ENCODE data around the gene SEMA3G.

SEMA3G gene

DNA sequence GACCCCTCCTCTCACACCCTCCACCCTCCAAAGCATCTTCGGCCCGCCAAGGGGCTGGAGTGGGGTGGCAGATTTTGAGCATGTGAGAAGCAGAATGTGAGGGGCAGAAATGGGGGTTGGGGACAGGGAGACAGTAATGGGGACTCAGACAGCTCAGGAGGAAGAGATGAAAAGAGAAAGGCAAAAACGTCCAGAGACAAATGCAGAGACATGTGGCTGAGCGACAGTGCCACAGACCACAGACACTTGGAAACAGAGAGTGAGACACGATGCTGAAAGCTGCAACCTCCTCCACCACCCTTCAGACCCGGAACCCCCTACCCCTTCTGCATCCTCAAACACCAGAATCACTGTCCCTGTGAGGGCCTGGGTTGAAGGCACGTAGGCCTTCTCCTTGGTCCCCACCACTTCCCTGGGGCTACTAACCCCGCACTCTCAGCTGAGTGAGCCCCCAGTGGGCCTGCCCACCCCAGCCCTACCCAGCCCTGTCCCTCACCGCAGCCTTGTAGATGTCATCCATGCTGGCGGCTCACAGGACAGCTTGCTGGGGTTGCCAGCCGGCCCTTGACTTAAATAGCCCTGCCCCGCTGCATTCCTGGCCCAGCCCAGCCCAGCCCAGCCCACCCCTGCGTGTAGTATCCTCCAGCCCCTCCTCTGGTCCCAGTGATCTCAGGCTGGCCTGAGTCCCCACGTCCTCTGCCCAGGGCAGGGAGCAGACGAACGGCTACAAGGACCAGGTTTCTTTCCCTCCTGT lies 8.8 kb upstream of the SEMA3G start, which contains the start of gene TNNC1:
Gene TNNC1 (minus strand): TSS at position 546 of the 754 bp plus-strand sequence. CDS start 26 bp downstream, at position 520.
- no peak for DNase-seq

DNA sequence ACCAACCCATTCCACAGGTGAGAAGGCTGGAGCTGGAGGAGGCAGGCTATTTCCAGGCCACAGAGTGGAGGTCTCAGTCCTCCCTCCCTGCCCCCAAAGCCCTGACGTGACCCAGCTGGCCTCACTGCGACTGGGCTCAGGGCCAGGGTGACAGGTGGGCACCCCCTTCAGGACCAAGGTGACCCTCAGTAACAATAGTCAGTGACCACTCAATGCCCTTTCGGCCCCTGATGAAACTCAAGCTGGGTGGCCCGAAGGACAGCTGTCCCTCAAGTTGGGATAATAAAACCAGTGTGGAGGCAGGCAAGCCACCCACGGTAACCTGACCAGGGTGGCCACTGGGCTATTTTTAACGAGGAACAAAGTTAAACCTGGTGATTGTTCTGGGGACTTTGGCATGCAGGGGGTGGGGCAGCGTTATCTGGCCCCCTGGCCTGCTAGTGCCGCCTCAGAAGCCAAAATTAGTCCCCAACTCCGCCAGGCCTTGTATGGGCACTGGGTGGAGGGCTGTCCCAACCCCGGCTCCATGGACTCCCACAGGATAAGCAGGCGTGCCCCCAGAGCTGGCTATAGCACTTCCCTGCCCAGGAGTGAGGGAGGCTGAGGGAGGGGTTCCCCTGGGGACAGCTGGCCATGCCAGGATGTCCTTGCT lies 7.8 kb upstream of the SEMA3G start:
- DNase-seq = no peak

DNA sequence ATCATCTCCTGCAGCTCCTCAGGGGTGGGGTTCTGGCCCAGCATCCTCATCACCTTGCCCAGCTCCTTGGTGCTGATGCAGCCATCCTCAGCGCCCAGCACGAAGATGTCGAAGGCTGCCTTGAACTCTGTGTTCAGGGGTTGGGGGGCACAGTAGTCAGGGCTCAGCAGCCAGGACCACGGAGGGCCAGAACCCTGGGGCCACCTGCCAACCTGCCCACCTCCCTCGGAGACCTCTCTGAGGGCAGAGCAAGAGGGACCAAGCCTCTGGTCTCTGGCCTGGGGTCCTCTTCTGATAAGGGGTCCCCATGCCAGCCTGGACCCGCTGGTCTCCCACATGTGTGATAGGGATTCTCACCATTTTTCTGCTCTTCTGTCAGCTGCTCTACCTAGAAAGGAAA lies 7.2 kb upstream of the SEMA3G start:
- DNase-seq = no peak

DNA sequence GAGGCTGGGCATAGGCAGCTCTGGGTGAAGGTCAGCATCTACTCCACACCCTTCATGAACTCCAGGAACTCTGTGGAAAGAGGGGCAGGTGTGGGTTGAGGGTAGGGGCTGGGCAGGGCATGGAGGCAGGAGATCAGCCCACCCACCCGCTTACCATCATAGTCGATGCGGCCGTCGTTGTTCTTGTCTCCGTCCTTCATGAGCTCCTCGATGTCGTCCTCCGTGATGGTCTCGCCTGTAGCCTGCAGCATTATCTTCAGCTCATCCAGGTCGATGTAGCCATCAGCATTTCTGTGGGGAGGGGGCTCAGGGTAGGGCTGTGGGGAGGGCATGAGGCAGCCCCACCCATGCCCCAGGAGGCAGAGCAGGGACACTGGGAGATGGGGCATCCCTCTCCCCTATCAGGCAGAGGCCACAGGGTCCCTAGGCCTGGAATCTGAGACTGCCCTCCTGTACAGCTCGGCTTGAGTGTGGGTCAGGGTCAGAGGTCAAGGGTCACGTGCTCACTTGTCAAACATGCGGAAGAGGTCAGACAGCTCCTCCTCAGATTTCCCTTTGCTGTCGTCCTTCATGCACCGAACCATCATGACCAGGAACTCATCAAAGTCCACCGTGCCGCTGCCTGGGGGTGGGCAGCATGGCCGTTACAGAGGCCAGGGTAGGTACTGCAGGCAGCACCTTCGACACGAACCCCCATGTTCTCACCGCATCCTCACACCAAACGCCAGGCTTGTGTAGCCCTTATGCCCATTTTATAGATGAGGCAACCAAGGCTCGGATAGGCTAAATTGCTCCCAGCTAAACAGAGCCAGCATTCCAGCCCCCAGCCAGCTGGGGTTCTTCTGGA lies 6.6 kb upstream of the SEMA3G start:
- no peak for DNase-seq

DNA sequence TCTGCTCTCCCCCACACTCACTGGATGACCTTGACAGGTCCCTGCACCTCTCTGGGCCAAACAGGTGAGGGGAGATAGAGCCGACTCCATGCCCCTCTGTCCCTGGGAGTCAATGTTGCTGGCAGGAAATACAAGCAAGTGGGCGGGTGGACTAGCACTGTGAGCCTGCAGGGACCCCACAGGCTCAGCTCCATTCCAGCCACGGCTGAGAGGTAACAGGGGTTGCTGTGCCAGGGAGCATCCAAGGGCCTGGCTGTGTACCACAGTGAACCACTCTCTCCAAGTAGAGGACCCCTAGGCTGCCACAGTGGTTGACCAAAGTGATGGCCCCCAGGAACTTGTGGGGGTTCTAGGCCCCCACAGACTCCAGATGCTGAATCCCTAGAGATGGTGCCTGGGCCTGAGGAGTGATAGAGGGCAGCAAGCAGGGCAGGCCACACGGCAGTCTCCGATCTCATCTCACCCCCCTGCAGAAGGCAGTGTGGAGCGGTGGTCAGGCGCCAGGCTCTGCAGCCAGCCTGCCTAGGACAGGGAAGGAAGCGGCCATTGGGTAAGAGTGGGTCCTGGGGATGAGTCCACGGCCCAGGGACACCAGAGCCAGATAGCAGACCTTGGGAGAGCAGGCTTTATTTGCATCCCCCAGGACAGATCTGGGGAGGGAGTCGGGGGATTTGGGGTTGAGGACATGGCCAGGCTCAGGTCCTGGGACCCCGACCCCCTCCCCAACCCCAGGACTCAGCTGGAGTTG lies 5.8 kb upstream of the SEMA3G start:
- no peak for DNase-seq

DNA sequence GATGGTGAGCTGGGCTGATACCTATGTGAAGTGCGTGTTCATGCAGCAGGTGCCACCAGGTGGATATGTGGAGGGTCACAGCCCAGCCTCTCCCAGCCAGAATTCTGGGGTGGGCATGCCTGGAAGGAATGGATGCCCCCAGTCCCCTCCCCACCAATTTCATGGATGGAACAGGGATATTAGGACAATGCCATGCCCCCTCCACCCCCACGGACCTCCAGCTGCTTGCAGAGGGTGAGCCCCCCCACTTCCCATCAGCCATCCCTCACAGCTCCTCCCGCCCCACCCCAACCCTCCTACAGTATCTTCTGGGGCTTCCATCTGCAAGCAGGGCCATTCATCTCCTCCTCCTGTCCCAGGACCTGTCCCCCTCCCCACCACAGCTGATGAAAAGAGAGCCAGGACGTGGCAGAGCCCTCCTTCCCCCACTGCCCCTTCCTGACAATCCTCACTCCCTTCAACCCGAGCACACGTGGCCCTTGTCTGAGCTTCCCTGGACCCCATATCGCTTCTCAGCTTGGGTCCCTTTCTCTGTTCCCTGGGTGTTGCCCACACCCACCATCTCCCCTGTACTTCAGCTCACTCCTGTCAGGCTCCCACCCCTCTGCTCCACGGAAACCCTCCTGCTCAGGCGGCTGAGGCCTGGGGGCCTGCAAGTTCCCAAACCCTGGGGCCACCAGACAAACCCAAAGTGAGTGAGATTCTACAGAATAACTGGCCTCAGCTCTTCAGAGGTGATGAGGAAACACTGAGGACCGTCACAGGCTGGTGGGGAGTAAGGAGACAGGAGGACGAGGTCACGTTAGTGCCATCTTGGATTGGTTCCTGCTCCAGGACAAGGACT lies 2.8 kb upstream of the SEMA3G start:
- DNase-seq = no peak

DNA sequence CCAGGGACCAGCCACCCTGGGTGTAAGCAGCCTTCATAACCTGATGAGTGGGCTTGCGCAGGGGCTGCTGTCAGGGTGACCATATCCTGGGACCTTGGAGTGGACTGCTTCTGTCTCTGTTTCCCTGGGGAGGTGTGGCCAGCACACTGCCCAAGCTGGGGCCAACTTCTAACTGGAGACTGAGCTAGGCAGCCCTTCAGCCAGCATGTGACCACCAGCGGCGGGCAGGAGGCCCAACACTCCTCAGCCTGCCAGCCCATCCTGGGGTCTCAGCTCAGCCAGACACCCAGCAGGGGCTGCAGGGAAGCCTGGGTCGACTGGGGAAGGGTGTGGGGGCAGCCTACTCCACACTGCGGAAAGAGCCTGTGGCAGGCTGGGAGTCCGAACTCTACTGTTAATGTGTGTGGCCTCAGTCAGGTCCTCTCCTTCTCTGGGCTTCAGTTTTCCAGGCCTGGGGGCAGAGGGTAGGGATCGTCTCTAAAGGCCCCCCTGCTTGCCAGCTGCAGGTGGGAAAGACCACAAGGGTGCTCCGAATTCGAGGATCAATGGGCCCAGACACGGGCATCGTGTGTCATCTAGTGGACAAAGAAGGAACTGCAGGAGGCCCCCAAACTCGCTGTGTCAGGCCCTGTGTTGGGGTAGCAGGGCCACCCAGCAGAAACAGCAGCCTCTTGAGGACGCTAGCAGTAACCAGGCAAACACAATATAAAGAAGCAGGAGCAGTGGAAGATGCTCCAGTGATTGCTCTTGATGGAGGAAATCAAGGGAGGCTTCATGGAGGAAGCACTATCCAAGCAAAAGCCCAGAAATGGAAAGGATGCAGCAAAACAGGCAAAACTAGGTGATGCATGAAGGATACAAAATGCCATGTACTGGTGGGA lies 2.0 kb upstream of the SEMA3G start:
- peak; percentile 65 for DNase-seq

DNA sequence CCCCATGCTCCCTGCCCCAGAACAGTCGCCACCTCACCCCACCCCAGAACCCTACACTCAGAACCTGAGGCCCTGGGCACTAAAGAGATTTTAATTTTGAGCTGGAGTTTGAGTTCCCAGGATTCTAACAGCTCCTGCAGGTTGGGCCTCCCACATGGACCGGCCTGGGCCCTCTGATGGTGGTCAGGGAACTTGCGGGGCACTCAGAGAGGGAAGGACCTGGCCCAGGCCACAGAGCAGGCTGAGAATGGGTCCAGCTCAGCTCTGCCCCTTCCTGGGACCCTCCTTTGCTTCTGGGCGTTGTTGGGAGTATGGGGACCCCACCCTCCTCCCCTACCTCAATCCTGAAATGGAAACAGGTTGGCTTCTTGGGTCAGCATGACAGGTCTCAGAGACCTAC lies 1.1 kb upstream of the SEMA3G start:
- DNase-seq = no peak

DNA sequence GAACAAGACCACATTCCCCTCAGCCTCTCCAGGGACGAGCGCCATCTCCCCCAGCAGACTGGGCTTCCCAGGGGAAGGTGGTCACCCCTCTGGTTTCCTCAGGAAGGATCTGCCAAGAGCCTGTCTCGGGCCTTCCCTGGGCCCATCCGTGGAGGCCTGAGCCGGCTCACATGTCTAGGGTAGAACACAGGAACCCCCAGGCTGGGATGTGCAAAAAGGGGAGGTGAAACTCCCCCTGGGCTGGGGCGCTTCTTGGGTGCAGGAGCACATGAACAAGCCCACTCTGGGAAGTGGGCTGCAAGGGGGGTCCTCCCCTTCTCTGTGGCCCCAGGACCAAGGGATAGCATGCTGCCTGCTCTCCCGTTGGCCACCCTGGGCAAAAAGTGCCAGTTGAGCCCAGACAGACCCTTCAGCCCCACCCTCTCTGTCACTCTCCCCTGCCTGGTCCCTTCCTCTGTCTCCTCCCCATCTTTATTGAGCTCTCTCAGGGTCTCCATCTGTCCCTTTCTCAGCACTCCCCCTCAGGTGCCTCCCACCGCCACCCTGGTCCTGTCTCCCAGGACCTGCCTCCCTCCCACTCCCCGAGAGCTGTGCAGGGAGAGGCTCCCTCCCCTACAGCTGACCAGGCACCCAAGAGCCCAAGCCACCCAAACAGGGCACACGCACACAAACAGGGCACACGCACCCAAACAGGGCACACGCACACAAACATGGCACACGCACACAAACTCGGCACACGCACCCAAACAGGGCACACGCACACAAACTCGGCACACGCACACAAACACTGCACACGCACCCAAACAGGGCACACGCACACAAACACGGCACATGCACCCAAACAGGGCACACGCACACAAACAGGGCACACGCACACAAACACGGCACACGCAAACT lies 864 bp downstream of the SEMA3G start:
- no peak for DNase-seq

DNA sequence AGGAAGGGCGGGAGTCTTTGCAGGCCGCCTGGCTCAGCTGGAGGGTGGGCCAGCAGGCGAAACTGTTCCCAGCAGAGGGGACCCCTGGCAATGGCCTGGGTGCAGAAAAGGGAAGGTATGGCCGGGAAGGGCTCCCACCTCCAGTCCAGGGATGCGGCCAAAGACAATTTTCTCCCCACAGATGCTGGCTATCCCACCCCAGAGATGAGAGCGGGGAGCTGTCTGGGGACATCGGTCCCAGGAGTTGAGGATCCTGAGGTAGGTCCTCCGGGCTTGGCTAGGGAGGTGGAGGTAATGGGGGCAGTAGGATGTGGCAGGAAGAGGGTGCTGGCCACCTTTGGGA lies 1.7 kb downstream of the SEMA3G start:
- DNase-seq = no peak

DNA sequence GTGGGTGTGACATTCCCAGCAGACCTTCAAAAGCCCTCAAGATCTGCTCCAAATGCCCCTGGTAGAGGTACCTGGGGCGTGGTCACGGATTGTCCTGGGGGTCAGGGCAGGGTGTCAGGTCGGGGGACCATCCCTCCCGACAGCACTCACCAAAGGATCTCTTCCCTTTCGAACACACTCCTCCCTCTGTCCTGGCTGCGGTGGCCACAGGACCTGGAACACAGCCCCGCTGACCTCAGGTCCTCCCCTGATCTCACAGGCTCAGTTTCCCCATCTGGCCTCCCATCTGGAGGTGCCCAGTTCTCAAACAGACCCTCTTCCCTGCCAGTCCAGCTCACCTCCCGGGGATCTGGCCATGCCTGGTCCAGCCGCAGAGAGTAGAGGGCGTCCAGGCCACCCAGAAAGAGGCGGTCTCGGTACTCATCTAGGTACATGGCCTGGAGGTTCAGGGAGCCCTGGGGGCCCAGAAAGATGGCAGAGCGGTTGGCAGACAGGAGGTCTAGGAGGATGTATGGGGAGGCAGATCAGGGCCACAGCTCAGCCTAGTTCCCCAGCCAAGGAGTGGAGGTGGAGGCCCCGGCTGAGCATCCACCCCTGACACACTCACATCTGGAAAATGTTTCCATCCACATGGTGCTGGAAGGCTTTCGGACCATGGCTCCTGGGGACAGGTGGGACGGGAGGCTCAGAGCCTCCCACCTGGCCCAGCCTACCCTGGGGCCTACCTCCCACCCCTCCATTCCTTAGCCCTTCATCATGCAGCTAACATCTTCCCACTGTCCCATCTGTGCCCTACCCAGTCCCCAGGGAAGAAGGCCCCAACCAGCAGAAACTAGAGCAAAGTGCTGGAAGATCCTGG lies 2.3 kb downstream of the SEMA3G start:
- DNase-seq = no peak

DNA sequence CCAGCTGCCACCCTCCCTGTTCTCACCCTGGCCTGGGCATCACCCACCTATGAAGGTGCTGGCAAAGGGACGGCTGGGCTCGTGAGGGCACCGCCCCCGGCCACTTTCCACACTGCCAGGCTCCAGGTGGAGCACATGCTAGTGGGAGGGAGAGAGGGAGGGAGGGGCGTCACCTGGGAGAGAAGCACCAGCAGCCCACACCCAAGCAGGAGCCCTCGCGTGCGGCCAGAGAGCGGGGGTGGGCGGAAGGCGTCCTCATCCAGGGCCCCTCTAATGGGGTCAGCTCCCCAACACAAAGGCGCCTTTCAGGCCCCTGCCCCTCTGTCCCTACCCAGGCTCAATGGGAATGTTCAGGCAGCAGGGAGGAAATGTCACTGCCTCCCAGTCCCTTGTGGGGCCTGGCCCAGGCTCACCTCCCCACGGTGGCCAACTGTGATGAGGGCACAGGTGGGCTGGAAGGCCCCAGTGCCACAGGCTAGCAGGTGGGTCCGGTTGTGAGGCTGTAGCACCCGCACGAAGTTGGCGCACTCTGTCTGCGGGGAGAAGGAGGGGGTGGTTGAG lies 3.1 kb downstream of the SEMA3G start:
- no peak for DNase-seq

DNA sequence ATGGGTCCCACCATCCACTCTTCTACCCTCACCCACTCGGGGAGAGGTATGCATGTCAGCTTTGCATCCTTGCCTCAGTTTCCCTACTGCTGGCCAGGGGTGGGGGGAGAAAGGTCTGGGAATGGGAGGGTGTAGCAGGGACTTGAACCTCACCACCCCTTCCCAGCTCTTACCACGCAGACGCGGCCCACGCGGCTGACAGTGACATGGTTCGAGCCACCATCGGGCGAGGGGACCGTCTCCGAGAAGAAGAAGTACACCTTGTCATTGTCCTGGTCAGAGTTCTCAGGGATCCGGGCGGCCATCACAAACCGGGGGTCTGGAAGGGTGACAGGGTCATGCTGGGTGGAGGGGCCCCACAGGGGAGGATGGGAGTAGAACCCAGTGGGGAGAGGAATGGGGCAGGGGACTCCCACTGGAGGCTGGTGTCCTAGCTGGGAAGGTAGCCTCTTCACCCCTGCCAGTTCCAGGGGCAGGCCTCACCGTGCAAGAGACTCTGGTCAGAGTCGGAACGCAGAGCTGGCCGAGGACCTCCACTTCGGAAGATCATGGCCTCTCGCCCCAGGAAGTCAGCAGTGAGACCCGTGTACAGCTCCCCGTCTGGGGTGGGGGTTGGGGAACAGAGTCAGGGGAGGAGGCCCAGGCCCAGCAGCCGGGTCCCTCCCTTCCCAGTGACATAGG lies 3.7 kb downstream of the SEMA3G start:
- no peak for DNase-seq

DNA sequence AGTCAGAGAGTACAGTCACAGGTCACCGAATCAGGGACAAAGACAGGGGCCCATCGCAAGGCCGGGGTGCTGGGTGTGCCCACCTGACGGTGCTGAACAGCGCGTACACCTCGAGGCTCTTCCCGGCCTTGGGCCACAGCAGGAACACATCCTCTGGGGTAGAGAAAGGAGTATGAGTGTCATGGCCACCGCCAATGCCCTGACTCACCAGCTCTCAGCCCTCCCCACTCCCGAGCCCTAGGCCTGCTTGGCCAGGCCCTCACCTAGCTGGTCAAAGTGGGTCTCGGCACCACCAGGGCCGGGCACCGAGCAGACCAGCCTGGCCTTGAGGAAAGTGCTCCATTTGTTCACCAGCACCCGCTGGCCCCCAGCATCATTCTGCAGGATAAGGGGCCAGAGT lies 4.2 kb downstream of the SEMA3G start:
- DNase-seq = no peak

DNA sequence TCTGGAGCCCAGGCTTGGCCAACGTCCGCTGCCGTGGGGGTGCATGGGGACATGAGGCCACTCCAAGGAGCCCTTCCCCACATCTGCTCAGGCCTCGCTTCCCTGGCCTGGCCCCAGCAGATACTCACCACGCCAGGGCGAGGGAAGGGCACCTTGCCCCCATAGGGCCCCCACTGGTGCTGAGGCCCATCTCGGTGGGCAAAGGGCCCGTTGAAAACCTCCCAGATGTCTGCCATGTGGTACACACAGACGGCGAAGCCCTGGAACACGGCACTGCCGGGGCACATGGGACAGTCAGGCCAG lies 4.7 kb downstream of the SEMA3G start:
- DNase-seq = no peak

DNA sequence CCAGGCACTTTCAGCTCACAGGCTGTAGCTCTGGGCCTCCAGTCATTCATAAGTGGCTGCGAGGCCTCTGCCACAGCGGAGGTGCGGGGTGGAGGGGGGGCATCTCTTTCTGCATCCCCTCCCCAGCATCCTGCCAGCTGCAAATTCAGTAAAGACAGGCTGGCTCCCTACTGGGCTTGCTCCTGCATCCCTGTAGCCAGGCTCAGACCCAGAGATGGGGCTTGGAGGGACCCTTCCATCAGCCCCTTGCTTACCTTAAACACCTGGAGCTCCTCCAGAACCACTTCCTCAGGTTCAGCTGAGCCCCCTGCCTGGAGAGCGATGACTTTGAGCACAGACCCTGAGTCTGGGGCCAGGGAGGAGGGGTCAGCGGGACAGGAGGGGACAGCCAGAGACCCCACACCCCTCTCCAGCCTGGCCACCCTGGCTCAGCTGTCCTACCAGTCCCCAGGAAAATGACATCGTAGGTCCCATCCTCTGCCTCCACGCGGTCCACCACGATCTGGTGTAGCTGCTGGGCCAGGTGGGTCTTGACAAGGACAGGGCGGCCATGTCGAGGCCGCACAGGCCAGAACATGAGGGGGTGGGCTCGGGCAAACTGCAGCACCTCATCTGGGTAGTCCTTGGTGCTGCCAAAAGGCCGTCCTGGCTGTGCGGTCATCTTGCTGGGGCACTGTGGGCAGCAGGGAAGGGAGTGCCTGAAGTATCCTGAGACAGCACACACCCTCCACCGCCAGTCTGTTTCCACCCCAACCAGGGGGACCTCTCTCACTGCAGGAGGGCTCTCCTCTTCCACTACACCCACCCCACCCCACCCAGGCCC lies 5.3 kb downstream of the SEMA3G start:
- DNase-seq = no peak
